GM12878 (cell line): ENCODE data around the gene MKX. TPM values are rescaled to one million over a fixed set of nuclear protein-coding genes. Genes with fewer than 3 reads are reported as not detected.

Source experiments
- ATAC-seq: fragments of 200-7000 bp; cut with Tn5 transposase; 3 replicates; pipeline ENCODE4 v1.9.1; 2020; ENCODE audit warnings: mild to moderate bottlenecking, moderate library complexity
- BruUV-seq: library from RNA; stranded (reverse); fragments of 400-500 nt; replicated peaks from 2 replicates; lab custom pipeline; 2021; lab: Mats Ljungman, UMichigan
- CTCF ChIA-PET: fragments of 300-600 bp; sonication (Branson Sonifier 250); formaldehyde crosslinking; extraction: SDS; loops from one replicate; lab custom pipeline; 2021; ENCODE audit warnings: inconsistent platforms; lab: Yijun Ruan, JAX
- POLR2A ChIA-PET: fragments of 350-600 bp; formaldehyde crosslinking; extraction: SDS; loops from one replicate; lab custom pipeline; 2021; ENCODE audit warnings: inconsistent platforms; lab: Charles Lee
- RAD21 ChIA-PET: fragments of 300-600 bp; sonication (Branson Sonifier 250); formaldehyde crosslinking; loops from one replicate; lab custom pipeline; 2023; ENCODE audit warnings: antibody characterized with exemption; ENCODE audit not compliant: unreplicated experiment; lab: Charles Lee
- SMC1A ChIA-PET: fragments of 300-600 bp; sonication (Branson Sonifier 250); formaldehyde crosslinking; loops from one replicate; lab custom pipeline; 2023; ENCODE audit not compliant: unreplicated experiment, uncharacterized antibody; lab: Charles Lee
- DNase-seq: peaks from one replicate; pipeline ENCODE4 v3.0.0-alpha.2; 2011; ENCODE audit warnings: low read depth, low spot score
- FAIRE-seq: peaks from 3 replicates; lab custom pipeline; 2011; peaks lifted over from hg19 to GRCh38; lab: Jason Lieb, UNC
- H2AFZ ChIP-seq: 2 replicates; pipeline ENCODE4 v1.6.0; 2011; ENCODE audit warnings: low read depth, low read length, control low read depth; ENCODE audit not compliant: control insufficient read depth
- H3K27ac ChIP-seq: 2 replicates; pipeline ENCODE4 v1.5.1; 2011; ENCODE audit warnings: control low read depth; ENCODE audit not compliant: control insufficient read depth, insufficient read depth
- H3K27me3 ChIP-seq, 2 experiments: replicated peaks in 1 of 2; 2 replicates each; pipeline versions ENCODE4 v1.6.0 to v1.6.1; 2011; ENCODE audit warnings: low read length in 1 of 2; ENCODE audit not compliant: control insufficient read depth in 2 of 2, insufficient read depth in 2 of 2
- H3K36me3 ChIP-seq, 2 experiments: 2 replicates each; pipeline ENCODE4 v1.5.1; 2011; ENCODE audit warnings: low read length in 1 of 2; ENCODE audit not compliant: control insufficient read depth in 2 of 2, insufficient read depth in 2 of 2
- H3K4me1 ChIP-seq: 2 replicates; pipeline ENCODE4 v1.6.1; 2011; ENCODE audit warnings: mild to moderate bottlenecking, low read length, moderate library complexity, mixed read lengths; ENCODE audit not compliant: control insufficient read depth, insufficient read depth
- H3K4me2 ChIP-seq: 2 replicates; pipeline ENCODE4 v1.6.0; 2011; ENCODE audit warnings: control low read depth; ENCODE audit not compliant: control insufficient read depth, insufficient read depth
- H3K4me3 ChIP-seq: fragments of 200-600 bp; sonication (generic); 2 replicates; pipeline ENCODE4 v1.5.1; 2016
- H3K79me2 ChIP-seq: 2 replicates; pipeline ENCODE4 v1.6.0; 2011; ENCODE audit warnings: low read length; ENCODE audit not compliant: control insufficient read depth, insufficient read depth
- H3K9ac ChIP-seq: 2 replicates; pipeline ENCODE4 v1.8.0; 2011; ENCODE audit warnings: low read length, control low read depth, mixed read lengths; ENCODE audit not compliant: control insufficient read depth, insufficient read depth
- H3K9me3 ChIP-seq: replicated peaks from 3 replicates; pipeline ENCODE4 v1.5.1; 2011; ENCODE audit warnings: mild to moderate bottlenecking, low read length; ENCODE audit not compliant: control insufficient read depth, insufficient read depth
- H4K20me1 ChIP-seq: 2 replicates; pipeline ENCODE4 v1.6.0; 2011; ENCODE audit not compliant: control insufficient read depth, insufficient read depth
- CBFB ChIP-seq: IDR thresholded peaks from 2 replicates; pipeline ENCODE4 v1.6.1; 2016; ENCODE audit warnings: antibody characterized with exemption, low read depth
- DPF2 ChIP-seq: fragments of 450-650 bp; IDR thresholded peaks from 2 replicates; pipeline ENCODE4 v1.6.1; 2017; ENCODE audit warnings: mild to moderate bottlenecking
- ETV6 ChIP-seq, 2 experiments: fragments of 450-650 bp in 1 of 2; IDR thresholded peaks in 1 of 2; conservative IDR thresholded peaks in 1 of 2; 2 replicates each; pipeline ENCODE4 v1.6.1; 2014; ENCODE audit warnings: antibody characterized with exemption in 1 of 2, borderline replicate concordance in 1 of 2, low read depth in 1 of 2, mild to moderate bottlenecking in 1 of 2, moderate library complexity in 1 of 2
- HDAC2 ChIP-seq: fragments of 200-600 bp; sonication (generic); IDR thresholded peaks from 2 replicates; pipeline ENCODE4 v1.6.1; 2017
- MXI1 ChIP-seq: fragments of 150-350 bp; IDR thresholded peaks from 2 replicates; pipeline ENCODE4 v1.6.1; 2011; ENCODE audit warnings: low read depth, mild to moderate bottlenecking, inconsistent platforms, low read length, improper control_type of control experiment
- SMC3 ChIP-seq: IDR thresholded peaks from 2 replicates; pipeline ENCODE4 v1.6.1; 2011; ENCODE audit warnings: low read length, improper control_type of control experiment, borderline replicate concordance
- YY1 ChIP-seq: IDR thresholded peaks from 2 replicates; pipeline ENCODE4 v1.6.1; 2011; ENCODE audit warnings: low read depth, mild to moderate bottlenecking, low read length
- ZNF217 ChIP-seq: fragments of 450-650 bp; IDR thresholded peaks from 2 replicates; pipeline ENCODE4 v1.6.1; 2017; ENCODE audit warnings: antibody characterized with exemption, mild to moderate bottlenecking
- WGBS: methylation state at CpG from one replicate; pipeline ENCODE4 v1.1.6; 2016; ENCODE audit warnings: low lambda C conversion rate; ENCODE audit not compliant: insufficient replicate concordance, insufficient coverage; ENCODE audit errors: missing lambda C conversion rate; 5-methylcytosine and 5-hydroxymethylcytosine counted together
- in situ Hi-C: fragments of 300-500 bp; cut with MboI; formaldehyde crosslinking; loops from 9 replicates; pipeline ENCODE4 v1.14.3; 2018; ENCODE audit warnings: mixed read lengths
- intact Hi-C: fragments of 100-400 bp; cut with micrococcal nuclease; formaldehyde crosslinking; loops from one replicate; pipeline ENCODE4 v1.14.2; 2022; ENCODE audit not compliant: unreplicated experiment
- polyA plus RNA-seq, 11 experiments: library from polyadenylated mRNA; depleted of rRNA in 4 of 11; unstranded in 6 of 11; stranded (reverse) in 5 of 11; fragments of >200 nt; fragmentation: Nextera tagmentation in 4 of 11; fragmentation: Illumina TruSeq in 1 of 11; extraction: Ambion mirVana in 4 of 11; extraction: Trizol in 1 of 11; gene quantifications; 1 replicate in 1 of 11; 2 replicates in 10 of 11; pipeline versions ENCODE4 v1.2.1 to v1.2.3, GENCODE V29; 2011 to 2016; ENCODE audit warnings: inconsistent platforms in 2 of 11, missing spikeins in 2 of 11, low read depth in 1 of 11
- total RNA-seq, 4 experiments: library from RNA; depleted of rRNA in 3 of 4; stranded (reverse); fragments of >200 nt in 3 of 4; fragmentation: Illumina TruSeq in 1 of 4; extraction: Trizol in 1 of 4; gene quantifications; 2 replicates each; pipeline versions ENCODE4 v1.2.1 to v1.2.3, GENCODE V29; 2013 to 2021
- TF ChIP-seq, protein P1 (sequence below): fragments of 450-650 bp; IDR thresholded peaks from 2 replicates; pipeline ENCODE4 v1.6.1; 2018; ENCODE audit warnings: borderline replicate concordance, mild to moderate bottlenecking; ENCODE audit not compliant: partially characterized antibody

MKX gene
- total and polyA plus RNA-seq, 10 of the 15 experiments (the other 5 are each of a cell fraction or from before 2014, with no cell fraction given): not detected

DNA sequence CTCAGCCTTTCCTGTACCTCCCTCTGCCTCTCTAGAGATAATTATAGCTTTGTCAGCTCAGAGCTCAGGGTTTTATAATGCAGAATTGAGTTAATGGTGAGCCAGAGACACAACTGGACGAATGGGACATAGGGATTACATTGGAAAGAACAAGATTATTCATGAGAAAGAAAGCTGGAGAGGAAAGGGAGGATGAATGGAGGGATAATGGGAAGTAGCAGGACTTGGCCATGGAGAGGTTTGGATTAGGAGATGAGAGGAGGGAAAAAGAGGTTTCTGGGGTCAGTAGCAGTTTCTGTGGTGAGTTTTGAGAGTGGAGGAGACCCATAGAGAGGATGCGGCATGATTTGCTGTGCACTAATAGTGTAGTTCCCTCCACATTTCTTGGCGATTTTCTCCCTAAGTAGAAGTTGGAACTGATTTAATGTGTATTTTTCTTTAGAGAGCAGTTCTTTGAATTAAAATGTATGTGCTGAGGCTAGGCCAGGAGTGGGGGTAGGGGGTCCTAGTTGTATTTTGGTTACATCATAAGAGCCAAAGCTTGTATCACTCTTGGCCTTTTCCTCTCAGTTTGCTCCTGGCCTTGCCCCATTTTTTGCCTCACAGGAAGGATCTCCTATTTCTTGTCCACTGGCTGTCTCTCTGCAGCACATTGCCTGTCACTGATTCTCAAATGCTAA lies 107.4 kb downstream of the MKX start:
- Histone ChIP-seq H3K79me2 (no peaks in the 10 kb centered on the region), H3K4me1 (no peaks in the 10 kb centered on the region), H4K20me1 (no peaks in the 10 kb centered on the region), H3K4me2 (no peak overlapping the region), H3K27me3 (no peaks in the 10 kb centered on the region), H3K36me3 (no peaks in the 10 kb centered on the region), H3K4me3 (no peak overlapping the region), H3K9me3 (no peaks in the 10 kb centered on the region), H3K27ac (no peak overlapping the region), H2AFZ (no peak overlapping the region), H3K9ac (no peak overlapping the region)
- ChIA-PET SMC1A (no interaction called here), POLR2A (no interaction called here), RAD21 (no interaction called here), CTCF (no interaction called here)
- BruUV-seq: no TSS peak
- ATAC-seq (no peak), FAIRE-seq (no peak), DNase-seq (no peak)
- TF ChIP-seq, protein P1, sequence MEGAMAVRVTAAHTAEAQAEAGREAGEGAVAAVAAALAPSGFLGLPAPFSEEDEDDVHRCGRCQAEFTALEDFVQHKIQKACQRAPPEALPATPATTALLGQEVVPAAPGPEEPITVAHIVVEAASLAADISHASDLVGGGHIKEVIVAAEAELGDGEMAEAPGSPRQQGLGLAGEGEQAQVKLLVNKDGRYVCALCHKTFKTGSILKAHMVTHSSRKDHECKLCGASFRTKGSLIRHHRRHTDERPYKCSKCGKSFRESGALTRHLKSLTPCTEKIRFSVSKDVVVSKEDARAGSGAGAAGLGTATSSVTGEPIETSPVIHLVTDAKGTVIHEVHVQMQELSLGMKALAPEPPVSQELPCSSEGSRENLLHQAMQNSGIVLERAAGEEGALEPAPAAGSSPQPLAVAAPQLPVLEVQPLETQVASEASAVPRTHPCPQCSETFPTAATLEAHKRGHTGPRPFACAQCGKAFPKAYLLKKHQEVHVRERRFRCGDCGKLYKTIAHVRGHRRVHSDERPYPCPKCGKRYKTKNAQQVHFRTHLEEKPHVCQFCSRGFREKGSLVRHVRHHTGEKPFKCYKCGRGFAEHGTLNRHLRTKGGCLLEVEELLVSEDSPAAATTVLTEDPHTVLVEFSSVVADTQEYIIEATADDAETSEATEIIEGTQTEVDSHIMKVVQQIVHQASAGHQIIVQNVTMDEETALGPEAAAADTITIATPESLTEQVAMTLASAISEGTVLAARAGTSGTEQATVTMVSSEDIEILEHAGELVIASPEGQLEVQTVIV: no peak
- TF ChIP-seq ETV6 (conservative IDR thresholded peaks at IDR 0.05 in 1 of 2, IDR thresholded peaks at IDR 0.05 in 1 of 2; ENCODE audit: borderline replicate concordance in 1 of 2, low read depth in 1 of 2) (no peak), MXI1 (no peak), SMC3 (no peak), CBFB (no peak), DPF2 (no peak), ZNF217 (no peak), HDAC2 (no peak), YY1 (no peak)
- 18% methylated on average over 3 of the region's 3 CpGs for WGBS
- intact Hi-C loops: no loop called here
- in situ Hi-C loops: no loop called here
